ENCODE data around the gene IL3. TPM values are rescaled to one million over a fixed set of nuclear protein-coding genes. Genes with fewer than 3 reads are reported as not detected.

IL3 gene
- total RNA-seq, 6 experiments from 2014 or later: not detected

DNA sequence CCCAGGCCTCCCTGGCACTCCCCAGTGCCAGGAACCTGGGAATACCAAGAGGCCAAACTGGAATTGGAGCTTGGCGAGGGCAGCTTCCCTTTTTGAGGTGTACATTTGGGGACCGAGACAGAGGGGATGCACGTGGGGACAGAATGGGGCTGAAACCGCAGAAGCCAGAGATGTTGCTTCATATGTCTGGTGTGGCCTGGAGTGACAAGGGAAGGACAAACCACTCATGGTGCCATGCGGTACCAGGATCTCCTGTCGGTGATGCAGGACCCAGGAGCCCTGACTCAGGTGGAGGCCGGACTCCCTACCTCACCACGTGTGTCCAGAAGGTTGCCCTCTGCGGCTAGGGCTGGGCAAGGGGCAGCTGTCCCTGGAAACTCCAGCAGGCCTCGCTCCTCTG lies 9.1 kb downstream of the IL3 start:
- no peak overlapping the region for H3K27ac Mint-ChIP-seq
- no peaks in the 10 kb centered on the region for H3K9me3 Mint-ChIP-seq
- no peak overlapping the region for H3K4me3 Mint-ChIP-seq
- DNase-seq: no peak
- no peaks in the 10 kb centered on the region for H3K36me3 Mint-ChIP-seq (ENCODE audit: low read depth)
- TF ChIP-seq, protein P1, sequence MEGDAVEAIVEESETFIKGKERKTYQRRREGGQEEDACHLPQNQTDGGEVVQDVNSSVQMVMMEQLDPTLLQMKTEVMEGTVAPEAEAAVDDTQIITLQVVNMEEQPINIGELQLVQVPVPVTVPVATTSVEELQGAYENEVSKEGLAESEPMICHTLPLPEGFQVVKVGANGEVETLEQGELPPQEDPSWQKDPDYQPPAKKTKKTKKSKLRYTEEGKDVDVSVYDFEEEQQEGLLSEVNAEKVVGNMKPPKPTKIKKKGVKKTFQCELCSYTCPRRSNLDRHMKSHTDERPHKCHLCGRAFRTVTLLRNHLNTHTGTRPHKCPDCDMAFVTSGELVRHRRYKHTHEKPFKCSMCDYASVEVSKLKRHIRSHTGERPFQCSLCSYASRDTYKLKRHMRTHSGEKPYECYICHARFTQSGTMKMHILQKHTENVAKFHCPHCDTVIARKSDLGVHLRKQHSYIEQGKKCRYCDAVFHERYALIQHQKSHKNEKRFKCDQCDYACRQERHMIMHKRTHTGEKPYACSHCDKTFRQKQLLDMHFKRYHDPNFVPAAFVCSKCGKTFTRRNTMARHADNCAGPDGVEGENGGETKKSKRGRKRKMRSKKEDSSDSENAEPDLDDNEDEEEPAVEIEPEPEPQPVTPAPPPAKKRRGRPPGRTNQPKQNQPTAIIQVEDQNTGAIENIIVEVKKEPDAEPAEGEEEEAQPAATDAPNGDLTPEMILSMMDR (IDR thresholded peaks at IDR 0.05): no peak
- peaks cover 45% of the 10 kb centered on the region for H3K4me1 Mint-ChIP-seq (ENCODE audit: low read depth)
- peaks cover 3% of the 10 kb centered on the region for H3K27me3 Mint-ChIP-seq (ENCODE audit: insufficient read depth)

GRCh38 chr5:132069994-132070393 lies 9.5 kb downstream of the IL3 start:
- TF ChIP-seq, protein P1 (IDR thresholded peaks at IDR 0.05): no peak
- H3K27ac Mint-ChIP-seq: no peak overlapping the region

DNA sequence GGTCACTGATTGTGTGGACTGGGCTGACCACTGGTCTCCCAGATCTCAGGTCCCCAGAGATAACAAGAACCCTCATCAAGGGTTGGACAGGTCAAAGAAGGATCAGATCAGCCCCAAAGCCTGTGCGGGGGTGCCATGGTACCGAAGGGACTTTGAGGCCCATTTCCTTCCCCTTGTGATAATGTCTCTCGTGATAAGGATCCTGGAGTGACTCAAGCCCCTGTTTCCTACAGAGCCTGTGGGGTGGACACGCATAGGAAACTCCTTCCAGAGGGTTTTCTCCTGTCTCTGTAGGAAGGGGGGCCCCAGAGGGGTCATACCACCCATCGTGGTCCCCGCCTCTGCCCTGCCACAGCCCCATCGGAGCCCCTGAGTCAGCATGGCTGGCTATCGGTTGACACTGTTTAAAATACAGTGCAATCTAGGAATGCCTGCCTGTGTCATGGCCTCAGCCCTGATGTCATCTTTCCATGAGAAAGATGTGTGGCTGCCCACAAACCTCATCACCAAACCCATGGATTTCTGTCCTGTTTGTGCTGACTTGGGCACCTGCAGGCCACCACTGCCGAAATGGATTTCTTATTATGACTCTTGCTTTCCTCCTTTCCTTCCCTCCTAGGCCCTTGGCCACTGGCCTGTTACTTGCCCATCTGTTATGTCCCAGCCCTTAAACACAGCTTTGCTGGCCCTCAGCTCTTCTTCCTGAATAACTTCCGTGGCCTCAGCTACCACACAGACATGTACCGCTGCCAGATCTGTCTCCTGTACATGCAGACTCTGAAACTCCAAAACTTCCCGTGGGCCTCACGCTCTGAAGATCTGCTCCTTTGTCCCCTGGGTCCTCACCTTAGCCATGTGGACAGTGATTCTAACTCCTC lies 10.2 kb downstream of the IL3 start:
- peak; percentile 33 for DNase-seq
- no peaks in the 10 kb centered on the region for H3K9me3 Mint-ChIP-seq
- H3K4me1 Mint-ChIP-seq (ENCODE audit: low read depth): peaks cover 39% of the 10 kb centered on the region
- TF ChIP-seq, protein P1 (IDR thresholded peaks at IDR 0.05): no peak
- no peaks in the 10 kb centered on the region for H3K36me3 Mint-ChIP-seq (ENCODE audit: low read depth)
- peaks cover 3% of the 10 kb centered on the region for H3K27me3 Mint-ChIP-seq (ENCODE audit: insufficient read depth)
- H3K4me3 Mint-ChIP-seq: no peak overlapping the region
- no peak overlapping the region for H3K27ac Mint-ChIP-seq

More at GRCh38 chr5:132069994-132070393, 9.5 kb downstream of the IL3 start:
- H3K9me3 Mint-ChIP-seq: no peaks in the 10 kb centered on the region
- peaks cover 45% of the 10 kb centered on the region for H3K4me1 Mint-ChIP-seq (ENCODE audit: low read depth)
- no peak for DNase-seq
- peaks cover 3% of the 10 kb centered on the region for H3K27me3 Mint-ChIP-seq (ENCODE audit: insufficient read depth)
- H3K36me3 Mint-ChIP-seq (ENCODE audit: low read depth): no peaks in the 10 kb centered on the region
- no peak overlapping the region for H3K4me3 Mint-ChIP-seq

DNA sequence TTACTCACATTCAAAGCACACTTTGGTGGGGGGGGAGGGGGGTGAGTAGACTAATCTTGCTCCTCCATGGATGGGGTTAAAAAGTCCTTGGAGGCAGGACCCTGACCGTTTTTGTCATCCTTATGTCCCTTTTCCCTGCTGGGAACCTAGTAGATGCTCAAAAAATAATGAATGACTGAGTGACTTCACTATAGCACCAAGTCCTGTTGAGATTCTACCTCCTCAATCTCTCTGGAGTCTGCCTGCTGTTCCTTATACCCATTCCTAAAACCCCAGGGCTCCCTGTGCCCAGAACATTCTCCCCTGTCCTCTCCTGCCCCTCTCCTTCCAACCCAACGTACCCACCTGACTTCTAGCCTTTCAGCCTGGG lies 10.9 kb downstream of the IL3 start:
- TF ChIP-seq, protein P1 (IDR thresholded peaks at IDR 0.05): no peak
- H3K4me1 Mint-ChIP-seq (ENCODE audit: low read depth): peaks cover 39% of the 10 kb centered on the region
- H3K36me3 Mint-ChIP-seq (ENCODE audit: low read depth): no peaks in the 10 kb centered on the region
- H3K27ac Mint-ChIP-seq: no peak overlapping the region
- H3K4me3 Mint-ChIP-seq: no peak overlapping the region
- DNase-seq: no peak
- no peaks in the 10 kb centered on the region for H3K9me3 Mint-ChIP-seq
- H3K27me3 Mint-ChIP-seq (ENCODE audit: insufficient read depth): peaks cover 3% of the 10 kb centered on the region

DNA sequence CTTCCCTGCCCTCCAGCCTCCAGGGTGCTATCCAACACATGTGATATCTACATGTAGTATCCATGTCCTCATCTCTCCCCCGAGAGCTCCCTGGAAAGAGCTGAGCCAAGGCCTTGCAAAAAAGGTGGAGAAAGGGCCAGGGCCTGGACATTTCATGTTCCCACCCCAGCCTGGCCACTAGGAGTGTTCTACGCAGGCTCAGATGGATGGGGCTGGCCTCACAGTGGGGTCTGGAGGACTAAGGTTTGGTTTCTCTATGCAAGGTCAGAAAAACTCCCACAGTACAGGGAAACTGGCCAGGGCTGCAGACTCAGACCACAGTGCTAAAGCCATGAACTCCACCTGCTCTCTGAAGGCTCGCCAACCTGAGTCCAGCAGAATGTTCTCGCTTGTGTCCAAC lies 11.6 kb downstream of the IL3 start:
- no peak overlapping the region for H3K27ac Mint-ChIP-seq
- TF ChIP-seq, protein P1 (IDR thresholded peaks at IDR 0.05): no peak
- peaks cover 39% of the 10 kb centered on the region for H3K4me1 Mint-ChIP-seq (ENCODE audit: low read depth)
- H3K27me3 Mint-ChIP-seq (ENCODE audit: insufficient read depth): peaks cover 1% of the 10 kb centered on the region; the same call in 1 of the 2 replicates
- no peaks in the 10 kb centered on the region for H3K36me3 Mint-ChIP-seq (ENCODE audit: low read depth)
- H3K9me3 Mint-ChIP-seq: no peaks in the 10 kb centered on the region
- DNase-seq: no peak
- no peak overlapping the region for H3K4me3 Mint-ChIP-seq

All from HFFc6 (cell line).